ENCODE results near the gene ZFAND3.

Gene ZFAND3

GRCh38 chr6:37954791-37955190 lies 135.3 kb downstream of the ZFAND3 start:
- TF ChIP-seq, protein P1, sequence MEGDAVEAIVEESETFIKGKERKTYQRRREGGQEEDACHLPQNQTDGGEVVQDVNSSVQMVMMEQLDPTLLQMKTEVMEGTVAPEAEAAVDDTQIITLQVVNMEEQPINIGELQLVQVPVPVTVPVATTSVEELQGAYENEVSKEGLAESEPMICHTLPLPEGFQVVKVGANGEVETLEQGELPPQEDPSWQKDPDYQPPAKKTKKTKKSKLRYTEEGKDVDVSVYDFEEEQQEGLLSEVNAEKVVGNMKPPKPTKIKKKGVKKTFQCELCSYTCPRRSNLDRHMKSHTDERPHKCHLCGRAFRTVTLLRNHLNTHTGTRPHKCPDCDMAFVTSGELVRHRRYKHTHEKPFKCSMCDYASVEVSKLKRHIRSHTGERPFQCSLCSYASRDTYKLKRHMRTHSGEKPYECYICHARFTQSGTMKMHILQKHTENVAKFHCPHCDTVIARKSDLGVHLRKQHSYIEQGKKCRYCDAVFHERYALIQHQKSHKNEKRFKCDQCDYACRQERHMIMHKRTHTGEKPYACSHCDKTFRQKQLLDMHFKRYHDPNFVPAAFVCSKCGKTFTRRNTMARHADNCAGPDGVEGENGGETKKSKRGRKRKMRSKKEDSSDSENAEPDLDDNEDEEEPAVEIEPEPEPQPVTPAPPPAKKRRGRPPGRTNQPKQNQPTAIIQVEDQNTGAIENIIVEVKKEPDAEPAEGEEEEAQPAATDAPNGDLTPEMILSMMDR (IDR thresholded peaks at IDR 0.05), result no peak

- TF ChIP-seq, protein P1 (IDR thresholded peaks at IDR 0.05), result no peak
Measured at GRCh38 chr6:37956711-37957275, 137.3 kb downstream of the ZFAND3 start.

DNA sequence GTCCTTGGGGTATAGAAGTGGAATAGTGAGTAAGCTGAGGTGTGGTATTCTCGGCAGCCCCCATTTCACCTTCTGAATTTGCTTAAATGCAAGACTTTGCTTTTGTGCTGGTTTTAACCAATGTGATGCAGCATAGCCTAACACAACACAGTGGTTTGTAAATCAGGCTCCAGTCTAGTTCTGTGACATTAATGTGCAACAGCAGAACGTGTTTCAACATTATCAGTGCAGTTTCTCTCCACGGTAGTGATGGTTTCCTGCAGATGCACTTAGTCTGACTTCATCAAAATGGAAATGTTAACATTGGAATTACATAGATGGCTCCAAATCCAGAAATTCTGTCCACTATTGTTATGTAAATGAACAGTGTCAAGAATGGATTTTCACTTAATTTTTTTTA lies 139.5 kb downstream of the ZFAND3 start:
- TF ChIP-seq, protein P1 (IDR thresholded peaks at IDR 0.05), result no peak

- TF ChIP-seq, protein P1 (IDR thresholded peaks at IDR 0.05), result no peak
Measured at GRCh38 chr6:37960139-37960935, 140.8 kb downstream of the ZFAND3 start.

- TF ChIP-seq, protein P1 (IDR thresholded peaks at IDR 0.05), result no peak
Measured at GRCh38 chr6:37965964-37966676, 146.6 kb downstream of the ZFAND3 start.

- TF ChIP-seq, protein P1 (IDR thresholded peaks at IDR 0.05), result no peak
Measured at GRCh38 chr6:37966801-37967200, 147.3 kb downstream of the ZFAND3 start.

GRCh38 chr6:37967651-37968050 lies 148.1 kb downstream of the ZFAND3 start:
- TF ChIP-seq, protein P1 (IDR thresholded peaks at IDR 0.05), result no peak

Data from LNCAP (cell line).